GM10248 (cell line): Measurements from ENCODE around the gene LCN10.

Experiments
- CTCF ChIA-PET: fragments of 300-600 bp; sonication (Branson Sonifier 250); formaldehyde crosslinking; extraction: SDS; loops from one replicate; lab custom pipeline; 2021; ENCODE audit warnings: antibody characterized with exemption; lab: Yijun Ruan, JAX
- POLR2A ChIA-PET: fragments of 350-650 bp; sonication (Branson Sonifier 250); formaldehyde crosslinking; extraction: SDS; loops from one replicate; lab custom pipeline; 2020; ENCODE audit warnings: antibody characterized with exemption; lab: Yijun Ruan, JAX
- DNase-seq: peaks from one replicate; pipeline ENCODE4 v3.0.0; 2012; ENCODE audit errors: extremely low spot score
- CTCF ChIP-seq: IDR thresholded peaks from 2 replicates; pipeline ENCODE4 v1.5.1; 2012; ENCODE audit warnings: mild to moderate bottlenecking, low read depth; ENCODE audit errors: extremely low read depth, missing control alignments, control extremely low read depth

The LCN10 gene

GRCh38 chr9:136722969-136723356, 19.8 kb downstream of the LCN10 start:
- ChIA-PET POLR2A (no interaction called here), CTCF (interaction anchor here (1.0 to 1.4 kb wide), 2 partner anchors 10 to 20 kb away, joined by 3 to 4 read pairs; no protein-coding TSS in a partner anchor)
- DNase-seq, result no peak
- TF ChIP-seq CTCF, result no peak

DNA sequence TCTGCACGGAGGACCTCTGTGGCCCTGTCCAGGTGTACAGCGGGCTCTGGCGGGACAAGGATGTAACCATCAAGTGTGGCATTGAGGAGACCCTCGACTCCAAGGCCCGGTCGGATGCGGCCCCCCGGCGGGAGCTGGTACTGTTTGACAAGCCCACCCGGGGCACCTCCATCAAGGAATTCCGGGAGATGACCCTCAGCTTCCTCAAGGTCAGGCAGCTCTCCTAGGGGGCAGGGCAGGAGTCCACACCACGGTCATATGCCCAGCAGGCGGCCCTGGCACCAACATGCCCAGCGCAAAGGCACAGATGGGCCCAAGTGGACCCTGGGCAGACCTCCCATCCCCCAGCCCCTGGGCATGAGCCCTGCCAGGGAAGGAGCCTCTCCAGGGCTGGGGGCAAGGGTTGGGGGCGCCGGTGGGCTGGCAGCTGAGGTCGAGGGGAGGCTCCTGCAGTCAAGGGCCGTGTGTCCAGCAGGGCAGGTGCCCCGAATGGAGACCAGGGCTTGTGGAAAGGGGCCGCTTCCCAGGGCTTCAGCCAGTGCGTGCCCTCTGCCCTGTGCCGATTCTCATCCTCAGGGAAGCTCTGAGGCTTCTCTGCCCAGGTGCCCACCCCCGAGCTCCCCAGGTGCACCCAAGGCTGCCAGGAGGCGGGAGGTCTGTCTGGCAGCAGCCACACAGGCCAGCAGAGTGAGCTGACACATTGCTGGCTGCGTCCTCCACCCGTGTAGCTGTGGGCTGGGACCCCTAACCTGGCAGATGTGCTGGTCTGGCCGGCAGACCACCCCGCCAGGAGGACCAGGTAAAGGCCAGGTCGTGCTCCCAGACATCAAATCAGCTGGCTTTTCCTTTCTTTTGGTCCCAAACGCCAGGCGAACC, 20.4 kb downstream of the LCN10 start:
- no peak for DNase-seq
- ChIA-PET CTCF (interaction anchor here (1.0 to 1.4 kb wide), 2 partner anchors 9 to 19 kb away, joined by 3 to 4 read pairs; no protein-coding TSS in a partner anchor), POLR2A (no interaction called here)
- TF ChIP-seq CTCF, result no peak

- CTCF ChIA-PET, result interaction anchor here (1.2 to 1.4 kb wide), 2 partner anchors 8 to 20 kb away, joined by 3 to 4 read pairs; no protein-coding TSS in a partner anchor
- POLR2A ChIA-PET, result no interaction called here
- no peak for DNase-seq
- TF ChIP-seq CTCF, result no peak
Measured at GRCh38 chr9:136721339-136722092, 21.2 kb downstream of the LCN10 start.

DNA sequence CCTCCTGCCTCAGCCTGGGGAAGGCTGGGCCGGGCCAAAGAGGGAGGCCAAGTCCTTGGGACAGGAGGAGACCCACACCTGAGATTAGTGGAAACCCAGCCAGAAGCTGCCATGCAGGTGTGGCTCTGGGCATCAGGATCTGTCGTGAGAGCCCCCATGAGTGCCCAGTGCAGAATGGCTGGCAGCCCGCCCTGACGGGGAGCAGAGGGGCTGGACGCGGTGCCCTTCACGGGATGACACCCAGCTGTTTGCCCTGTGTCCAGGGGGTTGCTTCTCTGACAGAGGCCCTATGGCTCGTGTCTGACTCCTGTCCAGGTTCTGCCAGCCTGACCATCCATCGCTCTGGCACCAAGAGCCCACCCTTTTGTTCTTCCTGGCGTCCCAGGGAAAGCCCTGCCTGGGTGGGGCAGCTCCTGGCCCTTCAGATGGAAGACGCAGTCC, 21.8 kb downstream of the LCN10 start:
- ChIA-PET CTCF (interaction anchor here (1.2 to 1.3 kb wide), 2 partner anchors 21 to 54 kb away, joined by 3 read pairs; no protein-coding TSS in a partner anchor), POLR2A (no interaction called here)
- no peak for TF ChIP-seq CTCF

DNA sequence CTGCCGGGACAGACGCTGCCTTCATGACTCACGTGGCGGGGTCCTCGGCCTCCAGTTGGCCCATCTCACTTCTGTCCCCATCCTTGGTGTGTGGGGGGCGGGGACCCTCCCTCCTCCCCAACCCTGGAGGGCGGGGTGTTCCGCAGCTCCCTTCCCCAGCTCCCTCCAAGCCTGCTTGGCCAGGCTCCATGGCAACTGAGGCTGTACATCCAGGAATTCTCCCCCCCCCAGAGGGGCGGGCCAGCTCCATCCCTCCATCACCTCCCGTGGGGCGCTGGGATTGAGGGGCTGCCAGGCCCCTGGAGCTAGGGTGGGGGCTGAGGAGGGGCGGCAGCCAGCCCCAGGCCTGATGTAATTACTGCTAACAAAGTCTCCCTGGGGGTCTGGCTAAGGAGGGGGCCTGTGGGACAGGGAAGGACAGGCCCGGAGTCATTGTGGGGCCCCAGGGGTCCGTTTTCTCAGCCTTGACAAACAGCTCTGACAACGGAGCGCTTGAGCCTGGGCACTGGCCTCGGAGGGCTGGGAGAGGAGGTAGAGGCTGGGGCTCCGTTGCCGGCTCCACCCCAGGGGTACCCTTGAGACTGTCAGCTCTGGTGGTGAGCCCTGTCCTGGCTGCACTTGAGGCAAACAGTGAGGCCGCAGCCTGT, 22.4 kb downstream of the LCN10 start:
- POLR2A ChIA-PET, result no interaction called here
- TF ChIP-seq CTCF, result no peak

More for the DNA sequence above, 21.8 kb downstream of the LCN10 start:
- no peak for DNase-seq

DNA sequence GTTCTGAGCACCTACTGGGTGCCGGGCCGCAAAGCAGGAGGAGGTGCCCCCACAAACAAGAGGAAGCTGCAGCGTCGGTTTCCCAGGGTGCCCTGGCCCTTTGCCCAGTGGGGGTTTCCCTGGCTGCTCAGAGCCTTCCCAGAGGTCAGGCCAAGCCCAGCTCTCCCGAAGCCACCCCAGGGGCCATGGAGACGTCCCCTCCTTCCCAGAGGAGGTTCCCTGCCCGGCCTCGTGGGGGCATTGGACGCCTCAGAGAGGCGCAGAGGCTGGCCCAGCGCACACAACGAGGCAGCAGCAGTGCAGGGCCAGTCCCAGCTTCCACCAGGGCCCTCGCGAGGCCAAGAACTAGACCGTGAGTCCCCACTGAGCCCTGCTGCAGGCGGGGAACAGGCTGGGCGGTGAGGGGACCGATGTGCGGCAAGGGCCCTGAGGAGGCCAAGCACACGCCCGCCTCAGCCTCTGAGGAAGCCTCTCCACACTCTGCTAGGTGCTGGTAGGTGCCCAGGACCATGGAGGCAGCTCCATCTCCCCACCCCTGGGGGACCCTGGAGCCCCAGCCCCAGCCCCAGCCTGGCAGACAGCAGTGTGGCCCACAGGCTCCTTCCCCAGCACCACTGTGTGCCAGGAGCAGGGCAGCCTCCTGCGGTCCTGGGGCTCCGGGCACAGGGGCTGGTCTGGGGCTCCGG, 23.4 kb downstream of the LCN10 start:
- TF ChIP-seq CTCF, result no peak
- ChIA-PET CTCF (interaction anchor here (7.7 kb wide), 1 partner anchor 9 kb away, joined by 49 read pairs; no protein-coding TSS in a partner anchor), POLR2A (interaction anchor here (1.6 to 2.2 kb wide), 2 partner anchors 8 to 315 kb away, joined by 4 to 15 read pairs; no protein-coding TSS in a partner anchor)

More for the DNA sequence above, 22.4 kb downstream of the LCN10 start:
- CTCF ChIA-PET, result interaction anchor here (1.2 to 7.7 kb wide), 3 partner anchors 8 to 54 kb away, joined by 3 to 49 read pairs (median 3); no protein-coding TSS in a partner anchor
- no peak for DNase-seq

More for the DNA sequence above, 23.4 kb downstream of the LCN10 start:
- DNase-seq, result no peak
